Measurements from ENCODE around the gene TPCN1.

TPCN1 gene

GRCh38 chr12:113347107-113347506, 125.8 kb downstream of the TPCN1 start:
- DNase-seq = no peak

- DNase-seq = no peak
Measured at GRCh38 chr12:113347892-113348291, 126.6 kb downstream of the TPCN1 start.
